Measurements from ENCODE around the gene GRIK4.

GRCh38 chr11:120832481-120833238, 321.1 kb downstream of the GRIK4 start:
- TF ChIP-seq YY1 (IDR thresholded peaks at IDR 0.05; ENCODE audit: insufficient read depth, insufficient read length), result no peak
- TF ChIP-seq ZNF274 (IDR thresholded peaks at IDR 0.05; ENCODE audit: low read depth, low read length), result no peak

Measured in NT2/D1 (cell line).